ENCODE measurements around the gene SPDYE1. TPM values are rescaled to one million over a fixed set of nuclear protein-coding genes. Genes with fewer than 3 reads are reported as not detected.
A peak's percentile ranks its signal among the peaks of the same experiment; 100 is the strongest.
"Not testable (repeated sequence)": the region's sequence is repeated elsewhere in the genome, so short reads cannot be mapped to it uniquely, and the experiment has no call there.

Gene SPDYE1, protein sequence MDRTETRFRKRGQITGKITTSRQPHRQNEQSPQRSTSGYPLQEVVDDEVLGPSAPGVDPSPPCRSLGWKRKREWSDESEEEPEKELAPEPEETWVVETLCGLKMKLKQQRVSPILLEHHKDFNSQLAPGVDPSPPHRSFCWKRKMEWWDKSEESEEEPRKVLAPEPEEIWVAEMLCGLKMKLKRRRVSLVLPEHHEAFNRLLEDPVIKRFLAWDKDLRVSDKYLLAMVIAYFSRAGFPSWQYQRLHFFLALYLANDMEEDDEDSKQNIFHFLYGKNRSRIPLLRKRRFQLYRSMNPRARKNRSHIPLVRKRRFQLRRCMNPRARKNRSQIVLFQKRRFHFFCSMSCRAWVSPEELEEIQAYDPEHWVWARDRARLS
- not detected in 2 replicates for total RNA-seq (2014; rRNA removed; shearing (Covaris generic))

DNA sequence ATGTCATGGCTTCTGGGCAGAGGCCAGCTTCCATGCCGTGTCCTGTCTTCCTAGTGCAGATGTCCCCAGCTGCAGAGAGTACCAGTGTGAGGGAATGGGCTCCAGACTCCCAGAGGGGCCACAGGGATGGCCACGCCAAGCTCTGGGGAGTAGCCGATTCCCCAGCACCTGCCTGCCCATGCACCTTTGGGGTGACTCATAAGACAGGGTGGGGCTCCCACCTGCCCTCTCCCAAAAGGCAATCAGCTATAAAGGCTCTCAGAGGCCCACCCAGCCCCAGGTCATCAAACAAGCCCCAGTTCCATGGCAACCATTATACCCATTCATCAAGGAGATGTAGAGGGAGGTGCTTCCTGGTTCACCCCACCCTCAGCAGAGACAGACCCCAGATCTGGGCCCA, at the start of gene SPDYE1:
Gene SPDYE1 (plus strand): TSS at position 366 of the 400 bp plus-strand sequence. CDS start 2,053 bp downstream, outside the sequence.
- not testable (repeated sequence) for DNase-seq (ENCODE audit: low read depth)

DNA sequence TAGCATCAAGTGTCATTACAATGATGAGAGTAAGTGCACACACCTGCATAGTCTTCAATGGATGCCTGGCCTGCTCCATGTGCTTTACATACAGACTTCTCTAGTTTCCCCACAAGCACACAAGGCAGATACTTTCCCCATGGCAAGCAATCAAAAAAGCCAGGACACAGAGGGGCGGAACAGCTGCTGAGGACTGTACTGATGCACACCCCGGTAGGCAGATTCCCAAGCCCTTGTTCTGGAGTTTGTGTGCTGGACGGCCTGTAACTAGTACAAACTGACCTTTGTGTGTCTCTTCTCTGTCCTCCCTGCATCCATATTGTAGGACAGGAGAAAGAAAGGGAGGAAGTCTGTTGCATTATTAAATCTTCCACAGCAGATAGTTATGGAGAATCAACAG, 45.7 kb upstream of the SPDYE1 start:
- DNase-seq (ENCODE audit: low read depth) = no peak

DNA sequence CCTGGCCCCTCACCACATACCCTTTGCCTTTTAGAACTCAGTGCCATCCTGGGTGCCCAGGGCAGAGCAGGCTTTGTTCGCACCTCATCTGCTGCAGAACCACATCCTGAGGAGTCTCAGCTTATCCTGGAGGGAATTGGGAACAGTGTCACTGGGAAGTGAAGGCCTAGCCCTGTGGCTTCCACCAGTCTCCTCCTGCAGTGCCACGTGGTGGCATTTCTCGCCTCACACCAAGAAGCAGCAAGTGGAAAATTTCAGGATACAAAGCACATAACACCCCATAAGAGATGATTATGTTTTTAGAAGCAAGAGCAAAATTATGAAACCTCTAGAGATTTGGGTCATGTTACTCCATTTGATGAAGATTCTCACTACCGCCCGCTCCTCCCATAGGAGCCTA, 44.6 kb upstream of the SPDYE1 start:
- no peak for DNase-seq (ENCODE audit: low read depth)

DNA sequence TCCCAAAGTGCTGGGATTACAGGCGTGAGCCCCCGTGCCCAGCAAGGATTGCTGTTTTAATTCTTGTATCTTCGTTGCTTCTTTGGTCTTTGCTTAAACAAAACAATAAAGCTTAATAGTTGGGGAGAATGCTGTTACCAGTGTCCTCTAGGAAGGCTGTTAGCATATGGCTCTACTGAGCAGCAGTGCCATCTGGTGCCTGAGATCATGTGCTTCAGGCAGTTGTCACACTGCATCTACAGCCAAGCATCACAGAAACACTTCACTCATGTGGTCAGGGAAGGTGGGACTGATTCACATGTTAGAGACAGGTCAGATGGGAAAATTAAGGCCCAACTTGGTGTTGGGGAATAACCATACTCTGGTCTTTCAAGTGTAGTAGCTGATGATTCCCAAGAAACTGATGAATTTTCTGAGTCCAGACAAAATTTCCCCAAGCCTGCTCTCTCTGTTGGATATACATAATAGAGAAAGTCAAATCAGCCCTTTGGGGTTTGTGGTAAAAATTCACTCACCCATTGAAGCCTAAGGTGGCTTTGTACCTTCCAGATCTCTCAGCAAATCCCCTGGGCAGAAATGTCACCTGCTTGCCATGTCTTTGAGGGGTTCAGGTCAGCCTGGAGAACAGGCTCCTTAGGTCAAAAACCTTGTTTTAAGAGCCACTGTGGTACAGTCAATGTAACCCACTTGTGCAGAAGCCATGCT, 43.0 kb upstream of the SPDYE1 start:
- peak; percentile 72 for DNase-seq (ENCODE audit: low read depth)

DNA sequence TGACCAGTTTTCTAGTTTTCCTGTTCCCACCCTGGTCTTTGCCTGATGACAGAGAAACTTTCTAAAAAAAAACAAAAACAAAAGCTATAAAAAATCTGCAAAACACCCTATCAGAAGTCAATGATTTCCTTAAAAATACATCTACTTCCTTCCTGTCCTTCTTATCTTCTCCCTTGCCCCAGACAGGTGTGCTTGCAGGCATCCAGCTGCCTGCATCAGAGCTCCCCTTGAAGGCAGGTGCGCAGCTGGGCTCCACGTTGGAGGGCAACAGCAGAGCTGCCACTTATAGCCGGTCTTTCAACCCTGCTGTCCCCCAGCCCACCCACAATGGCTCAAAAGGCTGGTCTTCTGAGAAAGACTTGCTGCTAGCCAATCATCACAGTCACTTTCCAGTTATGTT, 41.7 kb upstream of the SPDYE1 start:
- no peak for DNase-seq (ENCODE audit: low read depth)

DNA sequence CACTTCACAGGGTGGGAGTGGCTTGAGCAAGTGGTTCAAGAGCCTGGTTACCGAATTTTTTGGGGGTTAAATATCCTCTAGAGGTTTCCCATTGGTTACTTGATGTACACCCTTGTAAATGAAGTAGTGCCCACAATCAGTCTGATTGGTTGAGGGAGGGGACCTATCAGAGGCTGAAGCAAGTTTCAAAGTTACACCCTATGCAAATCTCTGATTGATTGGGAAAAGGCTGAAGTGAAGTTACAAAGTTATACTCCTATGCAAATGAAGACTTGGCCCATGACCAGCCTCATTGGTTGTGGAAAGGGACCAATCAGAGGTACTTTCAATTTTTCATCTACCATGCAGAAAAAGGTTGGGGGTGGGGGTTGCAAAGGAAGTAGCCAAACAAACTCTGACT, 36.8 kb upstream of the SPDYE1 start:
- no peak for DNase-seq (ENCODE audit: low read depth)

DNA sequence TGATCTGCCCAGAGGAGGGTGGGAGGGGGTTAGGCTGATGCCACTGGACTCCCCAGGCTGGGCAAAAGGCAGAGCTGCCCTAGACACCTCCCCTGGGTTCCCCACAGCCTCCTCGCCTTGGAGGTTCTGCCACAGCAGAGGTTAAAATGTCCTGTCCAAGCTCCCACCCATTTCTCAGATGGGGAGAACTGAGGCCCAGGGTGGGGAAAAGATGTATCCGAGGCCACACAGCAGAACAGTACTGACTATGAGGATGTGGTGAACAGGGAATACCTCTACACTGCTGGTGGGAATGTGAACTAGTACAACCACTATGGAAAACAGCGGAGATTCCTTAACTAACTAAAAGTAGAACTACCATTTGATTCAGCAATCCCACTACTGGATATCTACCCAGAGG, 31.3 kb upstream of the SPDYE1 start:
- not testable (repeated sequence) for DNase-seq (ENCODE audit: low read depth)

DNA sequence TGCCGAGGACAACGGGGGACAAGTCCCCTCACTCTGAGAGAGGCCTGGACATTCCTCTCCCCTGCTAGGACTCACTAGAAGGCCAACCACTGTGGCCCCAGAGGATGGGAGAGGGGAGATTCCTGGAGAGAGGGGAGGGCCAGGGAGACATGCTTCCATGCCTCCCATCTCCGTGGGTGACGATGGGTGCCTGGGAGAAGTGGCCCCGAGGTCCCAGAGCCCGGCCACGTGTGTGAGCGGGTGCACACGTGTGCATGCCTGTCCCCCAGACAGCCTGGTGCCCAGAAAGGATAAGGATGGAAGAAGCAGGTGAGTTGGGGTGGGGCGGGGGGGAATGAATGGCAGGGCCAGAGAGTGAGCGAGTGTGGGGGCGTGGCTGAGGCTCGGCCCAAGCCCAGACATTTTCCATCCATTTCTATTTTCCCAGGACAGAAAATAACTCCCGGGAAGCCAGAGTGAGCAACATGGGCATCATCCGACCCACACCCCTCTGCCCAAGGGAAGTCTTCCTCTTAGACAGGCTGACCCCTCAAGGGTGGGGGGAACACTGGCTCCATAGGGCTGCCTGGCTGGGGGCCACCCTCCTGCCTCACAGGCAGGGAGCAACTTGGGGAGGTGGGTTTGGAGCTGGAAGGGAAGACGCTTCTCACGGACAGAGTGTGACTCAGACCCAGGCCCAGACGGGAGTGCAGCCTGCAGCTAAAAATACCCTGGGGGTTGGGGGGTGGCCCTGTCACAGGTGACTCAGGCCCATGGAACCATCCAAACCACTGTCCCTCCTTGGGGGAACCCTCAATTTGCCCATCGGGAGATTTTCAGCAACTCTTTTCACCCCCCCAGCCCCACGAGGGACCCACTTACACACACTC, 29.3 kb upstream of the SPDYE1 start:
- peak; percentile 41 for DNase-seq (ENCODE audit: low read depth)

DNA sequence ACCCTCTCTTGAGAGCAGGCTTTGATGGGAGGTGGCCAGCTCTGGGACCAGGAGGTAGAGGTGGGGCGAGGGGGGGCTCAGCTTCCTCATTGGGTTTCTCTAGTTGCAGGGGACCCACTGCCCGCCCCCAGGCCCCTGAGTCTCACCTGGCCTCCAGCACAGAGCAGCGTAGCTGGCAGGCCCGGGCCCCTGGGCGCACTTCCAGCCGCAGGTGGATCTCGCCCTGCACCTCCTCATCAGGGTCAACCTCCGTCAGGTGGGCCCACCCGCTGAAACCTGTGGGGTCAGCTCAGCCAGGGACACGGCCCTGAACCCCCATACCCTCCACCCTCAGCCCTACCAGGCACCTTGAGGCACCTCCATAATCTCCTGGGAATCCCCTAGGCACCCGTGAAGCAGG, 28.1 kb upstream of the SPDYE1 start:
- DNase-seq (ENCODE audit: low read depth) = not testable (repeated sequence)

DNA sequence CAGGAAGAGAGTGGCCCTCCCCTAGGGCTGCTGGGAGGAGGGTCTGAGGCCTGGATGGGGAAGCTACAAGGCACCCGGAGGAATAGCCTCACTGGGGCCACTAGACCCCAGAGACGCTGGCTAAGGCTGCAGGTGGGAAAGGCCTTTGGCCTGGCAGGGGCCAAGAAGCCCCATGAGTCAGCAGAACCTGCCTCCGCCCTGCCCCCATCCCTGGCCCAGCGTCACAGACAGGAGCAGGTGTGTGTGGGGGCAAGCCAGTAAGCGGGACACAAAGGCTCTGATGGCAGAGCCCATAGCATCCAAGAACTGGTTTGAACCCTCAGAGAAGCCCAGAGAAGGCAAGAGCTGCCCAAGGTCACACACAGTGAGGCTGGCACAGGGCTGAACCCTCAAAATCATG, 27.0 kb upstream of the SPDYE1 start:
- DNase-seq (ENCODE audit: low read depth) = not testable (repeated sequence)

DNA sequence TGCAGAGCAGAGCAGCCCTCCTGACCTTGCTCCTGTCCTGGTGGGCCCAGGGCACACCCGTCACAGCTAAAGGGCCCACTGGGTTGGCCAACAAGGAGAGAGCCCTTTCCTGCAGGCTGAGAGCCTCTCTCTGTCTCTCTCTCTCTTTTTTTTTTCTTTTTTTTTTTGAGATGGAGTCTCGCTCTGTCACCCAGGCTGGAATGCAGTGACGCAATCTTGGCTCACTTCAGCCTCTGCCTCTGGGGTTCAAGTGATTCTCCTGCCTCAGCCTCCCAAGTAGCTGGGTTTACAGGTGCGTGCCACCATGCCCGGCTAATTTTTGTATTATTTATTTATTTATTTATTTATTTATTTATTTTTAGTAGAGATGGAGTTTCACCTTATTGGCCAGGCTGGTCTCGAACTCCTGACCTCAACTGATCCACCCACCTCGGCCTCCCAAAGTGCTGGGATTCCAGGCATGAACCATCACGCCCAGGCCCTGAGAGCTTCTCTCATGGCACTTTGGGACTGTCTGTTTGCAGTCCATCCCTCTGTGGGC, 23.6 kb upstream of the SPDYE1 start:
- not testable (repeated sequence) for DNase-seq (ENCODE audit: low read depth)

DNA sequence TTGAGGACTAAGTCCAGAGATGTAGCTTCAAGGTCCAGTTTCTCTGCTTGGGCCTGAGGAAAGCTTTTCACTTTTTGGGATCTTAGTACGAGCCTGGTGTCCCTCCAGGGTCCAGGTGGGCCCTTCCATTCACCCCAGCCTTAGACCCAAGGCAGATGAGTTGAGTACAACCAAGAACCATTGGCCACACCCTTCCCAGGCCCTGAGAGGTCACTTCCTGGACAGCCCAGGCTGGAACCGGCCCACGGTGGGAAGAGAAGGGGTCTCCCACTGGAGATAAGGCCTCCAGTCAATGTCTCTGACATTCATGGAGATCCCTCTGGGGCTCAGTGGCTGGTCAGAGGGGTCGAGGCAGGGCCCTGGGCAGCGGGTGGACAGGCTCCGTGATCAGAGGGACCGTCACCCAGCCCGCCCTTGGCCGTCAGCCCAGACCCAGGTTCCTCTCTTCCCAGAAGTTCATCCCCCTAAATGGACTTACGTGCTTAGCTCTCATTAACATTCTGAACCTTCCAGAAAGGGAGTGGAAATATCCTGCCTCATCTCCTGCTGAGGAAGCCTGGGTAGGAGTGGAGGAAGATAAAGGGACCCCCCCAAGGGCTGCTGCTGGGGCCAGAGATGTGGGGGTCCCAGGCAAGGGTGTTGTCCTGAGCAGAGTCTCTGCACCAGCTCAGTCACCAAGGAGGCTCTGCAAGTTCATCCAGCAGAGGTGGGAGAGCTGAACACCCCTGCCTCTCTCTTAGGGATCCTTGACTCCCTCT, 22.8 kb upstream of the SPDYE1 start:
- DNase-seq (ENCODE audit: low read depth) = not testable (repeated sequence)

DNA sequence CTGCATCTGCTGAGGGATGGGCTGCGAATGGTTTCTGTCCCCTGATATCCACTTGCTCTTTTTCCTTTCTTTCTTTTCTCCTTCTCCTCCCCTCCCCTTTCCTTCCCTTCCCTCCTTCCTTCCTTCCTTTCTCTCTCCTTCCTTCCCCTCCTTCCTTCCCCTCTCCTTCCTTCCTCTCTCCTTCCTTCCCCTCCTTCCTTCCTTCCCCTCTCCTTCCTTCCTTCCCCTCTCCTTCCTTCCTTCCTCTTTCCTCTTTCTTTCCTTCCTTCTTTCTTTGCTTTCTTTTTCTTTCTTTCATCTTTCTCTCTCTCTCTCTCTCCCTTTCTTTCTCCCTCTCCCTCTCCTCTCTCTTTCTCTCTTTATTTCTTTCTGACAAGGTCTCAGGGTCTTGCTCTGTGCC, 20.2 kb upstream of the SPDYE1 start:
- DNase-seq (ENCODE audit: low read depth) = no peak

DNA sequence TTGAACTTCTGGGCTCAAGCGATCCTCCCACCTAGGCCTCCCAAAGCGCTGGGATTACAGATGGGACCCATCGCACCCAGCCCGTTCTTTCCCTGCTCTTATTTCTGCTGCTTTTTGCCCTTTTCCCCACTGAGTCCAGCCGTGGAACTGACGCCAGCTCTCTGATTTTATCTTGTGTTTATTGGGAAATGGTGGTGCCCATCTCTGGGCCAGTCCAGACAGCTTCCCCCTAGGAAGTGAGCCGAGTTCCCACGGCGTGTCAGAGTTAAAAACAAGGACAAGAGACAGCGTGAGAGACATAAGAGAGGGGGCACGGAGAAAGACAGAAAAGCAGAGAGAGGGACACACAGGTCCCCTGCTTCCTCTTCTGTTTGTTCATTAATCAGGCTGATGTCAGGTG, 19.6 kb upstream of the SPDYE1 start:
- DNase-seq (ENCODE audit: low read depth) = not testable (repeated sequence)

DNA sequence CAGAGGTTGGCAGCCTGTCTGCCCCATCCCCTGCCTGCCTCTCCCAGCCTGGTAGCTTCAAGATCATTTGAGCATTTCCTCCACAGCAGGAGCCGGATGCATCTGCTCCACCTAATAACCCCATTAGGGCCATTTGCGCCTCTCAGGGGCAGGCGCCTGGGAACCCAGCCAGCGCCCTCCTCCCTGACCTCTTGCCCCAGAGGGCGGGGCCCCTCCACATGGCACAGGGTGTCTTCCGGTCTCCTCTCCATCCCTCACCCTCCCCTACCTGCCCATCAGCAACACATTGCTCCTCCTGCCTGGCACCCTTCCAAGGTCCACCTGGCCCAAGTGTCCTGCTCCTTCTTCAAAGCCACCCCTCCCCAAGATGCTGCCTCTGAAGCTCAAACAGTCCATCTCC, 14.8 kb upstream of the SPDYE1 start:
- not testable (repeated sequence) for DNase-seq (ENCODE audit: low read depth)

DNA sequence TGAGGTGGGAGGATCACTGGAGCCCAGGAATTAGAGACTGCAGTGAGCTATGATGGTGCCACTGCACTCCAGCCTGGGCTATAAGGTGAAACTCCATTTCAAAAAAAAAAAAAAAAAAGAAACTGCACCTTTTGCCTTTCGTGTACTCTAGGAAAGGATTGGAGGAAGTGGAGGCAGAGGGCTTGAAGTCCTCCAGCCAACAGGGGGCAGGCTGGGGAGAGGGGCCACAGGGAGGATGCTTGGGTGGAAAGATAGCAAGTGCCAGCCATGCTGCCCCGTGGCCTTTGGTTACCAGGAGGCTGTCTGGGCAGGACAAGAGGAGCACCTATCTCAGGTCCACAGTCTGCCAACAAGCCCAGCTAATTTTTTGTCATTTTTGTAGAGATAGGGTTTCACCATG, 14.0 kb upstream of the SPDYE1 start:
- not testable (repeated sequence) for DNase-seq (ENCODE audit: low read depth)

DNA sequence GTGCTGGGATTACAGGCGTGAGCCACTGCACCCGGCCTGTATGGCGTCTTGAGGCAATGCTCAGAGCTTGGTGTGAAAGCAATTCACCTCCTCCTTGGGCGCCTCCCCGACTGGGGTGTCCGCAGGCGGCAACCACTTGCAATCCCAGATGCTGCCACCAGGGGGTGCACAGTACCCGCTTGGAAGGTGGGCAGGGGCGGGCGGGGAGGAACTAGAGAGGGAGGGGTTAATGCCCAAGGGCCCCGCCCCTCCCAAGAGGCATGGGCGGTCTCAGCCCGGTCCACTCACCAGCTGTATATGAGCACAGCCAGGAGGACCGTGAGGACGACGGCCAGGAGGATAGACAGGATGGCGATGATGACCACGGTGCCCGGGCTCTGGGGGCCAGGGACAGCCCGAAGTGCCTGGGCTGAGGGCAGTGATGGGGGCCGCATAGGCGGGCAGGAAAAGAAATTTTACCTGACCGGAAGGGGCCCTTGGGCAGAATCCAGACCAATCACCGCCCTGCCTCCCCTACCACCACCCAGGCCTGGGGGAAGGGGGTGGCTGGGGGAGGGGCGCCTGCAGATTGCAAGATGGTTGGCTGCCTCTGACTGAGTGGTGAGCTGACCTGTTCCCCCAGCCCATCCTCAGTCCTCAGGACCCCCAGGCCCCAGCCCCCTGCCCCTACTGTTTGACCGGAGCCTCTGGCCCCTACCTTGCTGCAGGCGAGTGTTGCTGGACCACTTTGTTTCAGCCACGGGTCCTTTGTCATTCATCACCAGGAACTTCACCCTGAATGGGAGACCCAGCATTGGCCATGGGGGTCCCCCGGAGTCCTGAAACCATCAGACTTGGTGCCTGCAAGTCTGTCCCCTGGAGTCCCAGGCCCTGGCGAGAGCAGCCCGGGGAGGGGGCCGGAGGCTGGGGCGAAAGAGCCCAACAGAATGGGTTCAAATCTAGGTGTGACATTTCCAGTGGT, 11.5 kb upstream of the SPDYE1 start:
- DNase-seq (ENCODE audit: low read depth) = peak; percentile 89

DNA sequence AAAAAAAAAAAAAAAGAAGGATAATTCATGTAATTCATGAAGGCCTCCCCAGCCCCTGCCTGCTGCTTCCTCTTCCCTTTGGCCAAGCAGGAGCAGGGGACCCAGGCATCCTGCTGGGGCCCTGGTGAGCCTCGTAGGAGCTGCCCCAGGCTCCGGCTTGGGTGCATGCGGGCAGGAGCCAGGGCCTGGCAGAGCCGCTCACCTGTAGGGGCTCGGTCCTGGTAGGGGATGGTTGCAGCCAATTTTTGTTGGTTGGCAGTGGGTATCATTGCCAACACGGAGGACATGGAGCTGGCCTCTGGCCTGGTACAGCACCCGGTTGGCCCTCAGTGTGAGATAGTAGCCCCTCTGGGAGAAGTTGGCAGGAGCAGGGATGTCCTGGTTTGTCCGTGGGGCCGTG, 10.2 kb upstream of the SPDYE1 start:
- not testable (repeated sequence) for DNase-seq (ENCODE audit: low read depth)

DNA sequence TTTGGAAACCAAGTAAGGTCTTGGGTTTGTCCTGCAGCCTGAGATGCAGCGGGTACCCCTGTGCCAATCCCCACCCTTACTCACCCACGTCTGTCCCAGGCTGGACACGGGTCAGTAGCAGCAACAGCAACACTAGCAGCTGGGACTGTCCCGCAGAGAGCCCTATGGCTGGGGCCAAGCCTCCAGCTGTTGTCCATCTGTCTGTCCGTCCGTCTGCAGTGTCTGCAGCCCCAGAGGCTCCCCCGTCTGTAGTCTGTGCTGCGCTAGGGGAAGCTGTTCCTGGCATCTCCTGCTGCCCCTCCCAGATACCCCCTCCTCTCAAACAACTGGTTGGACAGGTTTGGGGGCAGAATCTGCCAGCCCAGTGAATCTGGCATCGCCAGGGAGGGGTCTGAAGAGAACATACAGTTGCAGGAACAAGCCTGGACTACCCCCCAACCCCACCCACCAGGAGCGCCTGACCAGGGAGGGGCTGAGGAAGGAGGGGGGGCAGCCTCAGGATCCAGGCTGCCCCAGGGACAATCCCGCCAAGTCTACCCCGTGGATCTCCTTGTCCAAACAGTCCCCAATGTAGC, 7.6 kb upstream of the SPDYE1 start:
- DNase-seq (ENCODE audit: low read depth) = not testable (repeated sequence)

DNA sequence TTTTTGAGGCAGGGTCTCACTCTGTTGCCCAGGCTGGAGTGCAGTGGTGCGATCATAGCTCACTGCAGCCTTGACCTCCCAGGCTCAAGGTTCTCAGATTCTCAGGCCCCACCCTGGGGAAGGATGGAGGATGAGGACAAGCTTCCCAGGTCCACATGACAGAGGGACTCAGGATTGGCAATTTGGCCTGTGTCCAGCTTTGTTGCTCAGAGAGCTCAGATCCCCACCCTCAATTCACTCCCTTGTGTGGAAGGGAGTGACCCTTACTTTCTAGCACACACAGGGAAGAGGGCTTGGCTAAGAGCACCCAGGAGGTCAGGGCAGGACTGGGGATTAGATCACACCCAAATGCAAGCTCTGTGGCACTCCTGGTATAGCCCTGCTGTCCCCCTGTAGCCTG, 6.9 kb upstream of the SPDYE1 start:
- DNase-seq (ENCODE audit: low read depth) = not testable (repeated sequence)
